GM21717 (cell line): ENCODE measurements around the gene HEXB.
"Not testable (repeated sequence)": the region's sequence is repeated elsewhere in the genome, so short reads cannot be mapped to it uniquely, and the experiment has no call there.

ENCODE experiments used
- ATAC-seq: cut with Tn5 transposase; IDR thresholded peaks from one replicate; pipeline ENCODE4 v1.9.1; 2021; ENCODE audit warnings: mild to moderate bottlenecking, moderate library complexity; ENCODE audit not compliant: unreplicated experiment

HEXB gene

GRCh38 chr5:74725331-74725730 is 40.3 kb downstream of the HEXB start:
- ATAC-seq: no peak

- no peak for ATAC-seq
Observed at GRCh38 chr5:74736759-74737158, 51.7 kb downstream of the HEXB start.

GRCh38 chr5:74738406-74738805 is 53.4 kb downstream of the HEXB start:
- no peak for ATAC-seq

GRCh38 chr5:74748742-74749141 is 63.7 kb downstream of the HEXB start:
- ATAC-seq: not testable (repeated sequence)

- no peak for ATAC-seq
Observed at GRCh38 chr5:74761241-74761640, 76.2 kb downstream of the HEXB start.

- ATAC-seq: no peak
Observed at GRCh38 chr5:74762599-74762998, 77.6 kb downstream of the HEXB start.

- ATAC-seq: no peak
Observed at GRCh38 chr5:74763504-74763903, 78.5 kb downstream of the HEXB start.

- ATAC-seq: no peak
Observed at GRCh38 chr5:74765201-74765600, 80.2 kb downstream of the HEXB start.

- ATAC-seq: no peak
Observed at GRCh38 chr5:74765929-74766328, 80.9 kb downstream of the HEXB start.

- ATAC-seq: peak; percentile 37
Observed at GRCh38 chr5:74766418-74766848, 81.4 kb downstream of the HEXB start.

- ATAC-seq: peak; percentile 83
Observed at GRCh38 chr5:74766849-74767578, 82.0 kb downstream of the HEXB start, which contains the start of the genes GFM2 and NSA2. GFM2 (minus strand) TSS chr5:74767117; CDS start chr5:74763742, 3,375 bp downstream. NSA2 (plus strand) TSS chr5:74767249; CDS start chr5:74767361, 112 bp downstream.

- peak; percentile 32 for ATAC-seq
Observed at GRCh38 chr5:74767579-74767913, 82.5 kb downstream of the HEXB start.
